Caco-2 (cell line): ENCODE measurements around the gene SNRPD3. TPM values are rescaled to one million over a fixed set of nuclear protein-coding genes. Genes with fewer than 3 reads are reported as not detected.

Experiments
- BruUV-seq: library from RNA; stranded (reverse); fragments of 400-500 nt; replicated peaks from 2 replicates; lab custom pipeline; 2021; lab: Mats Ljungman, UMichigan
- CTCF ChIA-PET: fragments of 300-600 bp; sonication (Branson Sonifier 250); formaldehyde crosslinking; loops from one replicate; lab custom pipeline; 2022; ENCODE audit warnings: antibody characterized with exemption; lab: Charles Lee
- POLR2A ChIA-PET: fragments of 300-600 bp; sonication (Branson Sonifier 250); formaldehyde crosslinking; loops from one replicate; lab custom pipeline; 2022; ENCODE audit warnings: antibody characterized with exemption; lab: Charles Lee
- DNase-seq, 2 experiments: peaks; one replicate each; pipeline versions ENCODE4 v3.0.0 to v3.0.0-alpha.2; 2020 to 2022
- H3K27me3 ChIP-seq: replicated peaks from 2 replicates; pipeline ENCODE4 v1.6.0; 2011; ENCODE audit warnings: low read length; ENCODE audit not compliant: control insufficient read depth, insufficient read depth
- H3K36me3 ChIP-seq: 2 replicates; pipeline ENCODE4 v1.5.1; 2011; ENCODE audit warnings: low read length; ENCODE audit not compliant: control insufficient read depth, insufficient read depth
- H3K4me1 ChIP-seq: fragments of 250-450 bp; sonication (Bioruptor Pico); 2 replicates; pipeline ENCODE4 v1.5.1; 2020; ENCODE audit warnings: mild to moderate bottlenecking
- H3K4me3 ChIP-seq: 2 replicates; pipeline ENCODE4 v1.5.1; 2011; ENCODE audit warnings: low read depth, mild to moderate bottlenecking, control low read depth, low read length
- H3K9me3 ChIP-seq: fragments of 250-450 bp; sonication (Bioruptor Pico); 2 replicates; pipeline ENCODE4 v1.5.1; 2020; ENCODE audit warnings: mild to moderate bottlenecking, moderate library complexity
- H3K27ac Mint-ChIP-seq: one replicate; pipeline ENCODE4 v1.8.0; 2022; ENCODE audit warnings: mixed read lengths; ENCODE audit not compliant: unreplicated experiment
- H3K27me3 Mint-ChIP-seq: one replicate; pipeline ENCODE4 v1.8.0; 2022; ENCODE audit warnings: mixed read lengths; ENCODE audit not compliant: insufficient read depth, unreplicated experiment
- H3K36me3 Mint-ChIP-seq: one replicate; pipeline ENCODE4 v1.8.0; 2022; ENCODE audit warnings: mild to moderate bottlenecking, mixed read lengths; ENCODE audit not compliant: insufficient read depth, unreplicated experiment
- H3K4me1 Mint-ChIP-seq: one replicate; pipeline ENCODE4 v1.8.0; 2022; ENCODE audit warnings: low read depth, mixed read lengths; ENCODE audit not compliant: unreplicated experiment
- H3K4me3 Mint-ChIP-seq: one replicate; pipeline ENCODE4 v1.8.0; 2022; ENCODE audit warnings: mild to moderate bottlenecking, moderate library complexity, mixed read lengths; ENCODE audit not compliant: unreplicated experiment
- H3K9me3 Mint-ChIP-seq: one replicate; pipeline ENCODE4 v1.8.0; 2022; ENCODE audit warnings: mixed read lengths; ENCODE audit not compliant: unreplicated experiment
- CTCF ChIP-seq, 2 experiments: fragments of 200-600 bp in 1 of 2; IDR thresholded peaks; 1 replicate in 1 of 2; 2 replicates in 1 of 2; pipeline versions ENCODE4 v1.5.1 to v1.8.0; 2011 to 2022; ENCODE audit warnings: antibody characterized with exemption in 1 of 2, control low read depth in 1 of 2, inconsistent platforms in 1 of 2, low read depth in 1 of 2, low read length in 1 of 2, mild to moderate bottlenecking in 1 of 2, moderate library complexity in 1 of 2; ENCODE audit not compliant: insufficient read depth in 1 of 2, severe bottlenecking in 1 of 2, unreplicated experiment in 1 of 2
- intact Hi-C: fragments of 100-400 bp; cut with micrococcal nuclease; formaldehyde crosslinking; loops from one replicate; pipeline ENCODE4 v1.10.0; 2022; ENCODE audit not compliant: unreplicated experiment
- total RNA-seq: library from RNA; stranded (reverse); gene quantifications from 2 replicates; pipeline ENCODE4 v1.2.3, GENCODE V29; 2022

SNRPD3 gene
- total RNA-seq, 1 experiment from 2014 or later: 202 TPM

- Mint-ChIP-seq H3K4me3 (no peak overlapping the region), H3K27me3 (no peaks in the 10 kb centered on the region), H3K9me3 (no peaks in the 10 kb centered on the region), H3K27ac (no peak overlapping the region), H3K4me1 (no peaks in the 10 kb centered on the region), H3K36me3 (peaks cover 51% of the 10 kb centered on the region)
- intact Hi-C loops: no loop called here
- Histone ChIP-seq H3K4me3 (no peak overlapping the region), H3K4me1 (no peaks in the 10 kb centered on the region), H3K9me3 (no peaks in the 10 kb centered on the region), H3K27me3 (no peaks in the 10 kb centered on the region), H3K36me3 (peaks cover 15% of the 10 kb centered on the region)
- CTCF ChIA-PET: no interaction called here
- POLR2A ChIA-PET: interaction anchor here (0.7 kb wide), 1 partner anchor 12 kb away, joined by 3 read pairs; no protein-coding TSS in a partner anchor
- no peak for DNase-seq
- no TSS peak for BruUV-seq
- no peak for TF ChIP-seq CTCF (IDR thresholded peaks at IDR 0.05; ENCODE audit: insufficient read depth in 1 of 2, low read depth in 1 of 2, low read length in 1 of 2, severe bottlenecking in 1 of 2, unreplicated experiment in 1 of 2)
Measured at GRCh38 chr22:24541681-24542515, 13.9 kb upstream of the SNRPD3 start.

- Histone ChIP-seq H3K36me3 (peaks cover 19% of the 10 kb centered on the region), H3K4me3 (no peak overlapping the region), H3K9me3 (no peaks in the 10 kb centered on the region), H3K4me1 (no peaks in the 10 kb centered on the region), H3K27me3 (no peaks in the 10 kb centered on the region)
- Mint-ChIP-seq H3K9me3 (no peaks in the 10 kb centered on the region), H3K27ac (no peak overlapping the region), H3K36me3 (peaks cover 57% of the 10 kb centered on the region), H3K27me3 (no peaks in the 10 kb centered on the region), H3K4me1 (no peaks in the 10 kb centered on the region), H3K4me3 (no peak overlapping the region)
- BruUV-seq: no TSS peak
- POLR2A ChIA-PET: no interaction called here
- CTCF ChIA-PET: no interaction called here
- no peak for TF ChIP-seq CTCF (IDR thresholded peaks at IDR 0.05; ENCODE audit: insufficient read depth in 1 of 2, low read depth in 1 of 2, low read length in 1 of 2, severe bottlenecking in 1 of 2, unreplicated experiment in 1 of 2)
- DNase-seq: no peak
- intact Hi-C loops: no loop called here
Measured at GRCh38 chr22:24542641-24543040, 13.2 kb upstream of the SNRPD3 start.

DNA sequence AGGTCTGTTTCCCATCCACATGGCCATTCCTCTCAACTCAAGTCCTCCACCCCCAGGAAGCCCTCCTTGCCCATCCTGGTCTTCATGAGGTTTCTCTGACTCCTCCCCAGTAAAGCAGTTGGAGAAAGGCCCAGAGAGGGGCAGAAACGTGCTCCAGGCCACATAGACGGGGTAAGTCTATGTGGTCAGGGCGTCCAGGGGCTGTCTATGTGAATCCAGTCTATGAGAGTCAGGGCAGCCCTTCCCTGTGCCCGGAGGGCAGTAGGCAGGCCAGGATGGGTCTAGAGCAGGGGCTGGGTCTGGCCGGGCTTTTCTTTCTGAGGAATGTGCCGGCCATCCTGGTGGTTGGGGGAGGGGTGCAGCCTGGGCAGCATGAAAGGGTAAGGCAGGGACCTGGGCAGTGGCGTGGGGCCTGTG, 12.6 kb upstream of the SNRPD3 start:
- H3K27me3 ChIP-seq: no peaks in the 10 kb centered on the region
- DNase-seq: no peak
- peaks cover 61% of the 10 kb centered on the region for H3K36me3 Mint-ChIP-seq
- H3K4me3 ChIP-seq: no peak overlapping the region
- ChIA-PET CTCF (no interaction called here), POLR2A (no interaction called here)
- BruUV-seq: no TSS peak
- no peak overlapping the region for H3K4me3 Mint-ChIP-seq
- peaks cover 22% of the 10 kb centered on the region for H3K36me3 ChIP-seq
- H3K4me1 ChIP-seq: no peaks in the 10 kb centered on the region
- no peaks in the 10 kb centered on the region for H3K9me3 Mint-ChIP-seq
- H3K27ac Mint-ChIP-seq: no peak overlapping the region
- no peaks in the 10 kb centered on the region for H3K4me1 Mint-ChIP-seq
- intact Hi-C loops: no loop called here
- H3K27me3 Mint-ChIP-seq: no peaks in the 10 kb centered on the region
- H3K9me3 ChIP-seq: no peaks in the 10 kb centered on the region
- no peak for TF ChIP-seq CTCF (IDR thresholded peaks at IDR 0.05; ENCODE audit: insufficient read depth in 1 of 2, low read depth in 1 of 2, low read length in 1 of 2, severe bottlenecking in 1 of 2, unreplicated experiment in 1 of 2)
